22Rv1 (cell line): ENCODE measurements around the gene DCLK2.

ENCODE experiments used
- H3K27ac ChIP-seq: fragments of 450-650 bp; 2 replicates; pipeline ENCODE4 v1.5.1; 2017
- ZFX ChIP-seq: fragments of 450-650 bp; IDR thresholded peaks from 2 replicates; pipeline ENCODE4 v1.6.1; 2017; ENCODE audit warnings: antibody characterized with exemption, borderline replicate concordance
- TF ChIP-seq, protein P1 (sequence below): fragments of 450-650 bp; IDR thresholded peaks from 2 replicates; pipeline ENCODE4 v1.5.1; 2017; ENCODE audit warnings: mild to moderate bottlenecking

The DCLK2 gene

DNA sequence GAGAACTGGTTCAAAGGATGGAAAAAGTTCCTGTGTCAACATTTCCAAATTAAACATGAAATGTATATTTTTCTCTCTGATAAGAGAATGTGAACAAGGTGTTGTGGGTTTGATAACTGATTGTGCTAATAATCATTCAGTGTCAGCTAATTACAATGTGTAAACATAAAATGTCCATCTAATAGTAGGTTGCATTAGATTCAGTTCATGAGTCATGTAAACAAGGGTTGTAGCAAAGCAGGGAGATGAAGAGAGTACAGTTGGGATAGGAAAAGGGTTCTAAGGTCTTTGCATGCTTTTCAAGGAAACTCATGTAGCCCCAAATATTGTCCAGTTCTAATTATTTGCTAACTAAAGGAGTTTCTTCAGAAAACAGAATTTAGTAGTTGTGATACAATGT lies 55.4 kb downstream of the DCLK2 start:
- TF ChIP-seq, protein P1, sequence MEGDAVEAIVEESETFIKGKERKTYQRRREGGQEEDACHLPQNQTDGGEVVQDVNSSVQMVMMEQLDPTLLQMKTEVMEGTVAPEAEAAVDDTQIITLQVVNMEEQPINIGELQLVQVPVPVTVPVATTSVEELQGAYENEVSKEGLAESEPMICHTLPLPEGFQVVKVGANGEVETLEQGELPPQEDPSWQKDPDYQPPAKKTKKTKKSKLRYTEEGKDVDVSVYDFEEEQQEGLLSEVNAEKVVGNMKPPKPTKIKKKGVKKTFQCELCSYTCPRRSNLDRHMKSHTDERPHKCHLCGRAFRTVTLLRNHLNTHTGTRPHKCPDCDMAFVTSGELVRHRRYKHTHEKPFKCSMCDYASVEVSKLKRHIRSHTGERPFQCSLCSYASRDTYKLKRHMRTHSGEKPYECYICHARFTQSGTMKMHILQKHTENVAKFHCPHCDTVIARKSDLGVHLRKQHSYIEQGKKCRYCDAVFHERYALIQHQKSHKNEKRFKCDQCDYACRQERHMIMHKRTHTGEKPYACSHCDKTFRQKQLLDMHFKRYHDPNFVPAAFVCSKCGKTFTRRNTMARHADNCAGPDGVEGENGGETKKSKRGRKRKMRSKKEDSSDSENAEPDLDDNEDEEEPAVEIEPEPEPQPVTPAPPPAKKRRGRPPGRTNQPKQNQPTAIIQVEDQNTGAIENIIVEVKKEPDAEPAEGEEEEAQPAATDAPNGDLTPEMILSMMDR = no peak
- TF ChIP-seq ZFX = no peak
- no peak overlapping the region for H3K27ac ChIP-seq

DNA sequence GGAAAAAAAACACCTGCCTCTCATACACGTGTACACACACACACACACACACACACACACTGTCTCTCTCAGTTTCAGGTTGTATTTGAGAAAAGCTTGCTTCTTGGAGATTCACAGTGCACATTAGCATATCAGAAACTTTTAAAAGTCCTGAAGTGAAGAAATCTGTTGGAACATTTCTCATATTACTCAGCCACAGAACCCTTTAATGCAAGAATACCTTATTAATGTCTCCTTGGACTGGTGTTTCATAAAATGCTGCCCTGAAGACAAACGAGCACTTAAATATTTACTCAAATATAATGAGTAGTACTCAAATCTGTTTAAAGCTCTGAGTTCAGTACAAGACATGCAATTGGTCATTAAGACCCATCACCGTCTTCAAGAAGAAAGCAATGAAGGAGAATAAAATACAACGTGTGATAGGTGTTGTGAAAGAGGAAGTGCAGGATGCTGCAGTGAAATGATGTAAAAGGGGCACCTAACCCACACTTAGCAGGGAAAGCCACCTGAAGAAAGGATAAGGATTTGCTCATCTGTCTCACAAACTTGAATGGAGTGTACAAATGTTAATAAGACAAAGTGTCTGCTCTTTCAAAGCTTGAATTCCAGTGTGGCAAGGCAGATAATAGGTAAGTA lies 57.0 kb downstream of the DCLK2 start:
- no peak overlapping the region for H3K27ac ChIP-seq
- TF ChIP-seq, protein P1 = no peak
- no peak for TF ChIP-seq ZFX

DNA sequence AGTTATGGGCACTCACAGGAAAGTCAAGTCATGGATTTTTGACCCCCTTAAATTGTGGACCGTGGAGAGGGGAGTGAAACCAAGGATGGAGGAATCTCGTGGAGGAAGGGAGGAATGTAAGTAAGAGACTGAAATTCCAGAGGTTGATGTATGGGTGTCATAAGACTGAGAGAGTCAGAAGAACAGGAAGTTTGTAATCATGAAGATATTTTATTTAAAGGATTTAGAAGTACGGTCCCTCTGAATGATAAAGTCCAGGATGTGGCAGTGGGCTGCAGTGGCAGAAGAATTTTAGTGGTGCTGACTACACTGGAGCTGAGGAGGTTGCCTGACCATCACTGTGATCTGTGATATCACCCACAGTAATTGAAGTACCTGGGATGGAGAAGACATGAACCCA lies 57.8 kb downstream of the DCLK2 start:
- H3K27ac ChIP-seq = no peak overlapping the region

DNA sequence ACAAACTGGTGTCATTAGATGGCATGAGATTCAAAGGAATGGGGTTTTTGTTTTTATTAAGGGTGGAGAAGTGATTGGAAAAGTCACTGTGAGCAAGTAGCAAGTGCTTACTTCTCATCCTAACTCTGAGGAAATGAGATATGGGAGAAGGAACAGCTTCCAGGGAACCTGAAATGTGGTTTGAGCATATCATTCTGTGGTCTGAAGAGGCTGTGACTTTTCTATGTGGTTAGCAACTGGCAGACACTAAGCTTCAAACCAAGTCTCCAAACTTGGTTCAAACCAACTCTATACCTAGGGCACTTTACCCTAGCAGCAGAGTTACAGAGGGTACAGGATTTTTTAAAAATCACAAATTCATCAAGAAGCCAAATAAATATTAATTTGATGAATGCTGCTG lies 58.2 kb downstream of the DCLK2 start:
- no peak for TF ChIP-seq ZFX
- TF ChIP-seq, protein P1 = no peak
- no peak overlapping the region for H3K27ac ChIP-seq

More for the DNA sequence above, 57.8 kb downstream of the DCLK2 start:
- TF ChIP-seq, protein P1 = no peak
- TF ChIP-seq ZFX = no peak

DNA sequence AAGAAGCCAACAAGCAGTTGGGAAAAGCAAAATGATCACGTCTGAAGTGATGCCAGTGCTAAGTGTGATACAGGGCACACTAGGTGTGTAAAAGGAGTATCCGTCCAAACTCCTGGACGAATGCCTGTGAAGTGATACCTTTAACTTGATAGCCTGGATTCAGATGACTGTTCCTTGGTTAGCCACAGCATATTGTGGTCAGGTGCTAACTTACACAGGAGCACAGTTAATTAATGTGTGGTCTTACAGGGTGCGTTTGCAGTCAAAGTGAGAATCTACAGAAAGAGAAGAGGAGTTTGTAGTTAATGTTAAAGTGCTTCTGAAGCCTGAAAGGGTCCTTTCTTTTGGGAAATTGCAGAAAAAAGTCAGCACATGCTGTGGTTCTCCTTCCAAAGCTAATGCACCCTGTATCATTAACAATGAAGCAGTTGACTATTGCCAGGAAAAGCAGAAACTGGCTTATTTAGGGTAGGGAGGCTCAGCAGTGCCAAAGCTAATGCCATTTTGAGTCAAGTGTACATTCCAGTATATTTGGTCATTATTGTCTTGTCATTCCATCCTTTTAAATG lies 61.1 kb downstream of the DCLK2 start:
- no peak overlapping the region for H3K27ac ChIP-seq
- TF ChIP-seq ZFX = no peak
- TF ChIP-seq, protein P1 = no peak

DNA sequence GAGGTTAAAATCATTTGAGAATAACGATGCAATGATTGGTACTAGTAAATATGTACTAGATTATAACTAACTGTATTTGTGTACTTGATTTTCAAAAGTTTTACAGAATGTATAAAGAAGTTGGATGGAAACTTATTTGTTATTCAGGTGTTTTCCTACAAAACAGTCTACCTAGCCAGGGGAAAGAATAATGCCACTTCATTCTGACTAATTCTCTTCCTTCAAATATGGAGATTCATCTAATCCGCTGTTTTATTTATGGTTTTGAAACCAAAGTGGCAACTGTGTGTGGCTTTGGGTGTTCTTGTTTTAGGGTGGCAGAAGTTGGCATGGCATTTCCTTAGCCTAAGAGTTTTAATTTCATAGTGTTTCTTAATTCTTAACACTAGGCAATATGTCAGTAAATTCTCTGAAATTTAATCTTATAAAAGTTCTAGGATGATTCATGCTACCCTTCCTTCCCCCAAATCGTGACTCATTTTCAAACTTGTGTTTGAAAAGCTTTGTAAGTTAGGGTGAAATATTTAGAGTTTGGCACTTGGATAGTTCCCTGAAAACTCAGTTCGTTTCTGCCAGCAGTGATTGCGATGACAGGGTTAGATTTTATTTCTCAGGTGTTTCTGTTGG lies 62.6 kb downstream of the DCLK2 start:
- TF ChIP-seq, protein P1 = no peak
- TF ChIP-seq ZFX = no peak
- H3K27ac ChIP-seq = no peak overlapping the region

DNA sequence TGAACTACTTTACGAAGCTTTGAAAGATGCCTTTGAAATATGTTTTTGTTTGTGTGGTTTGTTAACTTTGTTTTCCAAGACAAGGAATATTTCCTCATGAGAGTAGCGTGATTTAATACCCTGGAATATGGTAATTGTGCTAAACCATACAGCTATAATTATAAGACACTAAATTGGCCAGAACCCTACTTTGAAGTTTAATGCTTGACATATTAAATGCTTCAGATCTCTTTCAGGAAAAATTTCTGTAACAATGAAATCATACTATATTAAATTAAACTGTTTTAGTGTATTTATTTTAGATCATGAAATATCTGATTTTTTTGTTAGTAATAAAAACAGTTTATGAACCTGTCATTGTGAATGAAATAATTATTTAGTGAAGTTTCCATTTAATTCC lies 63.5 kb downstream of the DCLK2 start:
- TF ChIP-seq ZFX = no peak
- TF ChIP-seq, protein P1 = no peak
- no peak overlapping the region for H3K27ac ChIP-seq
